SKM-1 (cell line): ENCODE measurements around the gene ARHGAP45.

Experiments
- DNase-seq: peaks from one replicate; lab custom pipeline; 2025; ENCODE audit not compliant: unreplicated experiment; lab: John Stamatoyannopoulos, UW

Gene ARHGAP45

GRCh38 chr19:1053176-1054101 lies 13.5 kb upstream of the ARHGAP45 start:
- DNase-seq = no peak

GRCh38 chr19:1054102-1055027 lies 12.6 kb upstream of the ARHGAP45 start:
- no peak for DNase-seq

GRCh38 chr19:1055028-1055425 lies 11.9 kb upstream of the ARHGAP45 start:
- no peak for DNase-seq

GRCh38 chr19:1055886-1056620 lies 10.9 kb upstream of the ARHGAP45 start:
- no peak for DNase-seq

- DNase-seq = no peak
Measured at GRCh38 chr19:1057176-1057855, 9.7 kb upstream of the ARHGAP45 start.

GRCh38 chr19:1058112-1058511 lies 8.9 kb upstream of the ARHGAP45 start:
- no peak for DNase-seq

- DNase-seq = no peak
Measured at GRCh38 chr19:1060689-1061088, 6.3 kb upstream of the ARHGAP45 start.

DNA sequence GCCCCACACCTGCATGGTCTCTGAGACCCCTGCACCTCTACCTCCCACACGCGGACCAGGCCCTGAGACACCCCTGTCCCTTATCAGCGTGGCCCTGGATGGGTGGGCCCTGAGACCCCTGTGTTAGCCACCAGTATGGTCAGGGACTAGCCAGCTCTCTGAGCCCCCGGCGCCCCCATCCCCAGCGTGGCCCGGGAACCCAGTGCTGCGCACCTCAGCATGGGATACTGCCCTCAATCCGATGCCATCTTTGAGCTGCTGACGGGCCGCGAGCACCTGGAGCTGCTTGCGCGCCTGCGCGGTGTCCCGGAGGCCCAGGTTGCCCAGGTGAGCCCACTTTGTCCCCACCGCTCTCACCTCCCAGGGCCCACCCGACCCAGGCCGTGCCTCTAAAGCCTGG lies 5.0 kb upstream of the ARHGAP45 start:
- no peak for DNase-seq

- DNase-seq = peak; percentile 53
Measured at GRCh38 chr19:1062387-1063029, 4.5 kb upstream of the ARHGAP45 start.

- DNase-seq = peak; percentile 53
Measured at GRCh38 chr19:1063030-1063908, 3.7 kb upstream of the ARHGAP45 start.

- no peak for DNase-seq
Measured at GRCh38 chr19:1063909-1064660, 2.9 kb upstream of the ARHGAP45 start.

GRCh38 chr19:1064661-1065605 lies 2.0 kb upstream of the ARHGAP45 start:
- no peak for DNase-seq

DNA sequence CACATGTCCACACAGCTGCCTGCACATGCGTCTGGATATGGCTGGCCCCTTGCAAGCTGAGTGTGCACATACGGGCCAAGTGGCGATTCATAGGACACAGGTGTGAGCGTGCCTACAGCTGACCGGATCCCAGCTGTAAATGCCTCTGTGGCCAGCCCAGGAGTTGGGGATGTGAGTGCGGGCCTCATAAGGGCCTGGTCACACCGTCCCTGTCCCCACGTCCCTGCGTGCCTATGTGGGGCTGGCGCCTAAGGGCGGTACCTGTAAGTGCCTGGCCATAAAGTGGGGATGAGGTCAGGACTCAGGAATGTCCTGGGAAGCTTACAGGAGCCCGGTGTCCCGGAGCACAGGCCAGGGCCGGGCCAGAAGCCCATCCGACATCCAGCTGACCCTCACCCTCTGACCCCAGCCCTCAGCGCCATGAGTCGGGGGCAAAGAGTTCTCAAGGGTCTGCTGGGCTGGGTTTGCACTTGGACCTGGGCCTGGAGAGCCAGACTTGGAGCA lies 1.3 kb upstream of the ARHGAP45 start:
- DNase-seq = no peak

GRCh38 chr19:1066251-1066747 lies 668 bp upstream of the ARHGAP45 start:
- no peak for DNase-seq

GRCh38 chr19:1067341-1067957 lies 482 bp downstream of the ARHGAP45 start:
- no peak for DNase-seq
